H1 (cell line): ENCODE results near the gene ZNF687.

Source experiments
- ATF2 ChIP-seq: IDR thresholded peaks from 2 replicates; pipeline ENCODE4 v1.6.1; 2012; ENCODE audit warnings: low read length, inconsistent platforms
- BCL11A ChIP-seq, 2 experiments: IDR thresholded peaks; one replicate each; pipeline ENCODE4 v1.6.1; 2011; ENCODE audit warnings: low read depth in 2 of 2, low read length in 2 of 2, mild to moderate bottlenecking in 2 of 2
- BRCA1 ChIP-seq: IDR thresholded peaks from 2 replicates; pipeline ENCODE4 v1.6.1; 2012; ENCODE audit warnings: low read depth, low read length, improper control_type of control experiment
- CREB1 ChIP-seq: IDR thresholded peaks from 2 replicates; pipeline ENCODE4 v1.6.1; 2012; ENCODE audit warnings: inconsistent platforms
- CTCF ChIP-seq, 3 experiments: IDR thresholded peaks; 1 replicate in 2 of 3; 2 replicates in 1 of 3; pipeline versions ENCODE4 v1.5.1 to v1.6.1; 2011; ENCODE audit warnings: low read length in 3 of 3, mild to moderate bottlenecking in 3 of 3, inconsistent platforms in 2 of 3, low read depth in 1 of 3, moderate library complexity in 1 of 3; ENCODE audit not compliant: insufficient read depth in 1 of 3; ENCODE audit errors: control extremely low read depth in 1 of 3
- EP300 ChIP-seq, 2 experiments: IDR thresholded peaks; 1 replicate in 1 of 2; 2 replicates in 1 of 2; pipeline ENCODE4 v1.6.1; 2011 to 2012; ENCODE audit warnings: low read depth in 2 of 2, low read length in 2 of 2, mild to moderate bottlenecking in 2 of 2, borderline replicate concordance in 1 of 2, inconsistent platforms in 1 of 2, moderate library complexity in 1 of 2
- EZH2 ChIP-seq: fragments of 200-600 bp; sonication (generic); IDR thresholded peaks from 2 replicates; pipeline ENCODE4 v1.7.1; 2012; ENCODE audit warnings: low read depth, mild to moderate bottlenecking, moderate library complexity, low read length, inconsistent platforms; ENCODE audit not compliant: severe bottlenecking
- MAX ChIP-seq: IDR thresholded peaks from 2 replicates; pipeline ENCODE4 v1.6.1; 2012; ENCODE audit warnings: inconsistent platforms
- POLR2A ChIP-seq, 2 experiments: IDR thresholded peaks; 1 replicate in 1 of 2; 2 replicates in 1 of 2; pipeline ENCODE4 v1.6.1; 2011; ENCODE audit warnings: low read depth in 2 of 2, low read length in 2 of 2, mild to moderate bottlenecking in 2 of 2; ENCODE audit errors: control extremely low read depth in 1 of 2
- POLR2AphosphoS5 ChIP-seq: IDR thresholded peaks from 2 replicates; pipeline ENCODE4 v1.6.1; 2011; ENCODE audit warnings: low read depth, low read length
- SP1 ChIP-seq: IDR thresholded peaks from 2 replicates; pipeline ENCODE4 v1.6.1; 2011; ENCODE audit warnings: low read depth, low read length
- YY1 ChIP-seq: IDR thresholded peaks from 2 replicates; pipeline ENCODE4 v1.6.1; 2011; ENCODE audit warnings: low read depth, mild to moderate bottlenecking, low read length

GRCh38 chr1:151309811-151310323 is 27.8 kb downstream of the ZNF687 start:
- TF ChIP-seq BRCA1 = no peak
- TF ChIP-seq POLR2A (IDR thresholded peaks at IDR 0.05; ENCODE audit: control extremely low read depth in 1 of 2, low read depth in 2 of 2, low read length in 2 of 2) = no peak
- peak in 1 of 3 experiments; percentile 20; a peak in 1 of 4 replicates for TF ChIP-seq CTCF (IDR thresholded peaks at IDR 0.05; ENCODE audit: control extremely low read depth in 1 of 3, insufficient read depth in 1 of 3, low read depth in 1 of 3, low read length in 3 of 3)
- no peak for TF ChIP-seq EZH2
- no peak for TF ChIP-seq CREB1
- TF ChIP-seq BCL11A (IDR thresholded peaks at IDR 0.05; ENCODE audit: low read depth in 2 of 2, low read length in 2 of 2) = no peak
- no peak for TF ChIP-seq MAX
- no peak for TF ChIP-seq POLR2AphosphoS5
- no peak for TF ChIP-seq YY1
- TF ChIP-seq EP300 (IDR thresholded peaks at IDR 0.05; ENCODE audit: borderline replicate concordance in 1 of 2, low read depth in 2 of 2, low read length in 2 of 2) = no peak
- no peak for TF ChIP-seq ATF2
- no peak for TF ChIP-seq SP1
